Loucy (cell line): ENCODE data around the gene CCDC137.

Experiments
- CTCF ChIP-seq: fragments of 200-600 bp; sonication (generic); conservative IDR thresholded peaks from 2 replicates; pipeline ENCODE4 v1.5.1; 2014; ENCODE audit warnings: mild to moderate bottlenecking, antibody characterized with exemption, low read length
- EZH2phosphoT487 ChIP-seq: fragments of 200-600 bp; IDR thresholded peaks from 2 replicates; pipeline ENCODE4 v1.6.1; 2018; ENCODE audit warnings: antibody characterized with exemption, mild to moderate bottlenecking, moderate library complexity, borderline replicate concordance

- TF ChIP-seq CTCF (no peak), EZH2phosphoT487 (no peak)
Measured at GRCh38 chr17:81691608-81692007, 25.1 kb downstream of the CCDC137 start.
